Neural cell (in vitro differentiated cells): ENCODE results near the gene GLO1. TPM values are rescaled to one million over a fixed set of nuclear protein-coding genes. Genes with fewer than 3 reads are reported as not detected.

Experiments used
- H2AFZ ChIP-seq: fragments of 200-600, 300-800 bp; sonication (generic), shearing (Covaris generic); 2 replicates; pipeline ENCODE4 v1.6.0; 2014; ENCODE audit warnings: low read depth, mild to moderate bottlenecking, antibody characterized with exemption, low read length, moderate library complexity
- H3F3A ChIP-seq: fragments of 200-600 bp; shearing (Covaris generic); 2 replicates; pipeline ENCODE4 v1.6.1; 2016; ENCODE audit warnings: mild to moderate bottlenecking, moderate library complexity, mixed read lengths, antibody characterized with exemption, low read length; ENCODE audit not compliant: insufficient read depth, poor library complexity, severe bottlenecking
- H3K27ac ChIP-seq: fragments of 200-600, 300-800 bp; sonication (generic), shearing (Covaris generic); 2 replicates; pipeline ENCODE4 v1.5.1; 2014; ENCODE audit warnings: mild to moderate bottlenecking, low read length, moderate library complexity
- H3K27me3 ChIP-seq: fragments of 300-800, 200-600 bp; sonication (generic), shearing (Covaris generic); 2 replicates; pipeline ENCODE4 v1.6.0; 2014; ENCODE audit warnings: mild to moderate bottlenecking, low read depth, low read length, moderate library complexity; ENCODE audit not compliant: insufficient read depth
- H3K36me3 ChIP-seq: fragments of 300-800, 200-600 bp; sonication (generic), shearing (Covaris generic); 2 replicates; pipeline ENCODE4 v1.5.1; 2014; ENCODE audit warnings: mild to moderate bottlenecking, antibody characterized with exemption, low read length, moderate library complexity; ENCODE audit not compliant: insufficient read depth
- H3K4me2 ChIP-seq: fragments of 300-800, 200-600 bp; sonication (generic), shearing (Covaris generic); 2 replicates; pipeline ENCODE4 v1.6.0; 2014; ENCODE audit warnings: mild to moderate bottlenecking, low read length
- H3K4me3 ChIP-seq: fragments of 300-800, 200-600 bp; sonication (generic), shearing (Covaris generic); 2 replicates; pipeline ENCODE4 v1.5.1; 2014; ENCODE audit warnings: mild to moderate bottlenecking, low read length, moderate library complexity
- H3K79me2 ChIP-seq: fragments of 200-600 bp; shearing (Covaris generic); replicated peaks from 2 replicates; pipeline ENCODE4 v1.6.0; 2014; ENCODE audit warnings: mild to moderate bottlenecking, low read length, moderate library complexity; ENCODE audit not compliant: insufficient read depth
- H3K9ac ChIP-seq: fragments of 300-800, 200-600 bp; sonication (generic), shearing (Covaris generic); 2 replicates; pipeline ENCODE4 v1.6.1; 2016; ENCODE audit warnings: mild to moderate bottlenecking, low read length, mixed read lengths
- H3K9me2 ChIP-seq: fragments of 200-600 bp; shearing (Covaris generic); 2 replicates; pipeline ENCODE4 v1.6.1; 2016; ENCODE audit warnings: mild to moderate bottlenecking, low read length, mixed read lengths; ENCODE audit not compliant: insufficient read depth
- H3K9me3 ChIP-seq: fragments of 200-600, 300-800 bp; sonication (generic), shearing (Covaris generic); 2 replicates; pipeline ENCODE4 v1.6.1; 2016; ENCODE audit warnings: mild to moderate bottlenecking, mixed run types, low read length, moderate library complexity, mixed read lengths
- H4K20me1 ChIP-seq: fragments of 200-600 bp; shearing (Covaris generic); 2 replicates; pipeline ENCODE4 v1.6.1; 2016; ENCODE audit warnings: mild to moderate bottlenecking, mixed run types; ENCODE audit not compliant: insufficient read depth
- CTCF ChIP-seq: fragments of 450-650 bp; IDR thresholded peaks from 2 replicates; pipeline ENCODE4 v1.5.1; 2014; ENCODE audit warnings: antibody characterized with exemption, mild to moderate bottlenecking, moderate library complexity; ENCODE audit not compliant: poor library complexity, severe bottlenecking
- EP300 ChIP-seq: fragments of 450-650 bp; conservative IDR thresholded peaks from 2 replicates; pipeline ENCODE4 v1.6.1; 2014; ENCODE audit warnings: antibody characterized with exemption, mild to moderate bottlenecking, moderate library complexity; ENCODE audit not compliant: poor library complexity, severe bottlenecking
- EZH2 ChIP-seq: fragments of 200-600, 300-800 bp; shearing (Covaris generic), sonication (generic); IDR thresholded peaks from 2 replicates; pipeline ENCODE4 v1.6.1; 2014; ENCODE audit warnings: antibody characterized with exemption, low read length, borderline replicate concordance, mild to moderate bottlenecking; ENCODE audit not compliant: insufficient read depth, poor library complexity, severe bottlenecking
- MXI1 ChIP-seq: fragments of 450-650 bp; conservative IDR thresholded peaks from 2 replicates; pipeline ENCODE4 v1.6.1; 2014; ENCODE audit warnings: antibody characterized with exemption, mild to moderate bottlenecking; ENCODE audit not compliant: poor library complexity, severe bottlenecking
- POLR2AphosphoS5 ChIP-seq: IDR thresholded peaks from 2 replicates; pipeline ENCODE4 v1.6.1; 2012
- RAD21 ChIP-seq: fragments of 450-650 bp; conservative IDR thresholded peaks from 2 replicates; pipeline ENCODE4 v1.6.1; 2014; ENCODE audit warnings: antibody characterized with exemption, mild to moderate bottlenecking, moderate library complexity
- REST ChIP-seq: IDR thresholded peaks from 2 replicates; pipeline ENCODE4 v1.6.1; 2012; ENCODE audit warnings: borderline replicate concordance
- SMC3 ChIP-seq: fragments of 450-650 bp; conservative IDR thresholded peaks from 2 replicates; pipeline ENCODE4 v1.6.1; 2014; ENCODE audit warnings: antibody characterized with exemption, mild to moderate bottlenecking, moderate library complexity; ENCODE audit not compliant: poor library complexity
- TAF1 ChIP-seq: IDR thresholded peaks from 2 replicates; pipeline ENCODE4 v1.6.1; 2012; ENCODE audit warnings: low read depth
- polyA plus RNA-seq: library from polyadenylated mRNA; depleted of rRNA; stranded (reverse); fragments of >200 nt; gene quantifications from 2 replicates; pipeline ENCODE4 v1.2.3, GENCODE V29; 2014

GLO1 gene
- polyA plus RNA-seq, 1 donor from 2014 or later: 94.8 TPM

GRCh38 chr6:38634518-38634917, 68.4 kb downstream of the GLO1 start (continued):
- no peak for TF ChIP-seq MXI1
- no peak for TF ChIP-seq RAD21

GRCh38 chr6:38632490-38632889, 70.5 kb downstream of the GLO1 start:
- Histone ChIP-seq H3K4me3 (no peak overlapping the region), H2AFZ (no peak overlapping the region), H3K79me2 (peaks cover 25% of the 10 kb centered on the region), H3K27ac (no peak overlapping the region), H3K9me2 (no peaks in the 10 kb centered on the region), H3K27me3 (no peaks in the 10 kb centered on the region), H3F3A (no peaks in the 10 kb centered on the region), H4K20me1 (no peaks in the 10 kb centered on the region), H3K9me3 (no peaks in the 10 kb centered on the region), H3K36me3 (no peaks in the 10 kb centered on the region), H3K4me2 (no peak overlapping the region), H3K9ac (no peak overlapping the region)
- TF ChIP-seq RAD21: no peak
- TF ChIP-seq TAF1: no peak
- no peak for TF ChIP-seq MXI1
- TF ChIP-seq EZH2: no peak
- no peak for TF ChIP-seq SMC3
- no peak for TF ChIP-seq REST
- TF ChIP-seq EP300: no peak
- TF ChIP-seq POLR2AphosphoS5: no peak
- no peak for TF ChIP-seq CTCF

GRCh38 chr6:38631186-38631783, 71.7 kb downstream of the GLO1 start:
- H3K4me2 ChIP-seq: no peak overlapping the region
- TF ChIP-seq EZH2: no peak
- H2AFZ ChIP-seq: no peak overlapping the region
- no peaks in the 10 kb centered on the region for H3F3A ChIP-seq
- no peaks in the 10 kb centered on the region for H3K9me3 ChIP-seq
- H3K27ac ChIP-seq: no peak overlapping the region
- no peaks in the 10 kb centered on the region for H4K20me1 ChIP-seq
- no peak overlapping the region for H3K4me3 ChIP-seq
- H3K9me2 ChIP-seq: no peaks in the 10 kb centered on the region
- no peaks in the 10 kb centered on the region for H3K27me3 ChIP-seq
- H3K79me2 ChIP-seq: peaks cover 13% of the 10 kb centered on the region
- no peak overlapping the region for H3K9ac ChIP-seq
- no peaks in the 10 kb centered on the region for H3K36me3 ChIP-seq

Other genes with a start within 250 kb of the GLO1 start
- 6.2 and 7.9 TPM in 2 replicates for gene BTBD9, start 63.2 kb downstream of the GLO1 start, polyA plus RNA-seq
- gene DNAH8, start 12.2 kb upstream of the GLO1 start, polyA plus RNA-seq: 0.07 and 0.10 TPM in 2 replicates